Esophagus squamous epithelium (tissue), 4 donors: ENCODE data around the gene GPR35.
"Not testable (repeated sequence)": the region's sequence is repeated elsewhere in the genome, so short reads cannot be mapped to it uniquely, and the experiment has no call there.

ENCODE experiments used
- CTCF ChIP-seq, 6 experiments: fragments of 450-650 bp in 4 of 6; fragments of 200-600 bp in 2 of 6; sonication (generic) in 2 of 6; IDR thresholded peaks; one replicate each; pipeline ENCODE4 v1.5.1; 2016 to 2019; ENCODE audit warnings: antibody characterized with exemption in 6 of 6, mild to moderate bottlenecking in 4 of 6, moderate library complexity in 4 of 6
- POLR2A ChIP-seq, 4 donors: fragments of 450-650 bp; IDR thresholded peaks; one replicate each; pipeline ENCODE4 v1.6.1; 2017; ENCODE audit warnings: antibody characterized with exemption in 4 of 4, mild to moderate bottlenecking in 4 of 4, moderate library complexity in 3 of 4

GRCh38 chr2:240678043-240678442, 52.8 kb downstream of the GPR35 start:
- not testable (repeated sequence) for TF ChIP-seq CTCF, POLR2A (IDR thresholded peaks at IDR 0.05)
